ENCODE results near the gene SUFU. TPM values are rescaled to one million over a fixed set of nuclear protein-coding genes. Genes with fewer than 3 reads are reported as not detected.
A peak's percentile ranks its signal among the peaks of the same experiment; 100 is the strongest.
"Not testable (repeated sequence)": the region's sequence is repeated elsewhere in the genome, so short reads cannot be mapped to it uniquely, and the experiment has no call there.

Gene SUFU
- polyA plus RNA-seq, 10 donors: 11.0 to 18.5 (median 14.5) TPM

DNA sequence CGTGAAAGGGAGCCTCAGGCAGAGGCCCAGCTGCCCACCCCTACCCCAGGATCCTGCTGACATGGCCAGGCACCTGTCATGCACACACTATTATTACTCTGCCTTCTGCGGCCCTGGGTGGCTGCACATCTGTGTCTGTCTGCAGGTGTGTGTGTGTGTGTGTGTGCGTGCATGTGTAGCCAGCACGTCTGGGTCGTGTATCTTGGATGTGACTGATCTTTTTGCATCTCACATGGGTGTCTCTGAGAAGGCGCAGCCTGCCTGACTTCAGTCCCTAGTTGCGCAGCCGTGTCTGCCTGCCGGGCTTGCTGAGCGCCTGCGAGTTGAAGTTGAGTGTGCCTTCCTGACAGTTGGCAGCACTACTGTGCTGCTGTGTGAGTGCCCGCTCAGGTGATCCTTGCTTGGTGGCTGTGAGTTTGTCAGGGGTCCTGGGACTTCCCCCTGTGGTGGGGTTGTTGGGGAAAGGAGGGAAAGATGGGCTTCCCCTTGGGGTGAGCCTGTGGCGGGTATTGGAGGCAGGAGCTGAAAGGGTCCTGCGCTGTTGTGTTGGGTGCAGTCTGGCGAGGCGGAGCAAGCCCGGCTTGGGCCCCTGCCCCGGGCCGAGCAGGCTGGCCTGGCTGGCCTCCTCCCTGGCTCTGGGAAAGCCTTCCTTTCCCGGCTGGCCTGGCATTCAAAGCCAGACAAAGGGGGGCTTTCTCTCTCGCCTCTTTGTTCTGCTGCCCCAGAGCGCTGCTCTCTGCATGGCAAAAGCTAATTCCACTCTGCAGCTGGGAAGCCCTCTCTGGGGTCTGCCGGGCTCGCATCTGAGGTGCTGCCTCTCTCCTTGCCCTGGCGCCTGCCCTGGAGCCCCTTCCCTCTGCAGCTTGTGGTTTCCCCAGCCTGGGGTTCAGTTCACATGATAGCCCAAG is 145.4 kb downstream of the SUFU start:
- no peak for DNase-seq

DNA sequence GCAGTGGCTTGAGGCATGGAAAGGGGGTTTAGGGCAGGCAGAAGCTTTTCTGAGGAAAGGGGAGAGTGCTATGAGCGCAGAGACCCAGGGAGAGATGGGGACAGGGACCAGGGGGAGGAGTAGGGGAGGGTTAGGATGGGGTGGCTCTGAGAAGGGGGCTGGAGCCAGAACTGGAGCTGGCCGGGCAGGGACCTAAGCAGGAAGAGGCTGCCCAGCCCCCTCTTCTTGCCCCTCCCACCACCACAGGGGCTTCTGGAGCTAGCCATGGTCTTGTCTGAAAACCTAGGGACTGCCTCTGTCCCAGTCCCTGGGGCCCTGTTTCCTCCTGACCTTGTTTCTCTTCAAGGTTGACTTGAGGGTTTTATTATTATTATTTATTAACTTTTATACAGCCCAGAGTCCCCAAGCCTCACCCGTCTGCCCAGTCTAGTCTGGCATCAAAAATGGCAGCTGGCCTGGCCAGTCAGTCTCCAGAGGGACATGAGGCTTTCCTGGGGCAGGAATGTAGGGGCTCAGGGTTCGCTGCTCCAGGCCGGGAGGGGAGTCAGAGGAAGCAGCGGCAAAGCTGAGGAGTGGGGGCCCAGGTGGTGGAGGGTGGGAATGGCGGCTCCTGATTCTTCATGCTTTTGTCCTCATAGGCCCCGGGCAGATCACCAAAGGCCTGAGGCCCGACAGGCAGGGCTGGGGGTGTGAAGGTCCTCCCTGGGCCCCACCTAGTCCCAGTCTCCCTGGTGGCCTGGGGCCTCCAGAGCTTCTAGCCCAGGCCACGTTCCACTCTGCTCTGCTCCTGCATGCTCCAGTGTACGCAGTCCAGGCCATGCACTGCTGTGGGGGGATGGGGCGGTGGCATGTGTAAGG is 146.3 kb downstream of the SUFU start:
- DNase-seq: no peak

DNA sequence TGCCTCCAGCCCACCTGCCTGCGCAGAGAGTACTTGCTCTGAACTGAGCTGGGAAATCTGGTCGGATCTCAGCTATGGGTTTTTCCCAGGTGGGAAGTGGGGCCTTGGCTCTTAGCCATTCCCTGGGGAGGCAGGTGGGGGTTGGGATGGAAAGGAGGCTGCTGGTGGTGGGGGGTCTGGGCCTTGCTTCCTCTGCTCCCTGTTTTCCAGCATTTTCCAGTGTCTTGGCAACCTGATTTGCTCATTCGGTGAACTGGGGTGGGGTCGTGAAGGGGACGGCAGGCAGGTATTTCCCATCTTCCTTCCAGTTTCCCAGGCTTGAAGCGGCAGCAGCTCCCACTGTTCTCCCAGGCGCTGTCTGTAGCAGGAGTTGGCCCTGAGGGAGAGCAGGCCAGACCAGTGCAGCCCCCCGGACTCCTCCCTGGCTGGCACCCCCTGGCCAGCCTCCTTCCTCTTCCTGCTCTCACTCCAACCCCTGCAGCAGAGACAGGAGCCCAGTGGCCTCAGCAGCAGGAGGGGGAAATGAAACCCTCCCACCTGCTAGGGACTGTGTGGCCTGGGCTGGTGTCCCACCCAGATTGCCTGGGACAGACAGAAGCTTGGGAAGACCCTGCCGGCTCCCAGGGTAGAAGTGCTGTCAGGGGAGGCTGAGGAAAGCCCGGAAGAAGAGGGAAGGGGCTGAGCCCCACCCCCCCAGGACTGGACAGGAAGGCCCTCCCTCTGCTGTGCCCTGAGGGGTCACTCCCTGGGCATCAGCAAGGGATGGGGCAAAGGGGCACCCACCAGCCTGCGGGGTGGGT is 147.1 kb downstream of the SUFU start:
- DNase-seq: no peak

DNA sequence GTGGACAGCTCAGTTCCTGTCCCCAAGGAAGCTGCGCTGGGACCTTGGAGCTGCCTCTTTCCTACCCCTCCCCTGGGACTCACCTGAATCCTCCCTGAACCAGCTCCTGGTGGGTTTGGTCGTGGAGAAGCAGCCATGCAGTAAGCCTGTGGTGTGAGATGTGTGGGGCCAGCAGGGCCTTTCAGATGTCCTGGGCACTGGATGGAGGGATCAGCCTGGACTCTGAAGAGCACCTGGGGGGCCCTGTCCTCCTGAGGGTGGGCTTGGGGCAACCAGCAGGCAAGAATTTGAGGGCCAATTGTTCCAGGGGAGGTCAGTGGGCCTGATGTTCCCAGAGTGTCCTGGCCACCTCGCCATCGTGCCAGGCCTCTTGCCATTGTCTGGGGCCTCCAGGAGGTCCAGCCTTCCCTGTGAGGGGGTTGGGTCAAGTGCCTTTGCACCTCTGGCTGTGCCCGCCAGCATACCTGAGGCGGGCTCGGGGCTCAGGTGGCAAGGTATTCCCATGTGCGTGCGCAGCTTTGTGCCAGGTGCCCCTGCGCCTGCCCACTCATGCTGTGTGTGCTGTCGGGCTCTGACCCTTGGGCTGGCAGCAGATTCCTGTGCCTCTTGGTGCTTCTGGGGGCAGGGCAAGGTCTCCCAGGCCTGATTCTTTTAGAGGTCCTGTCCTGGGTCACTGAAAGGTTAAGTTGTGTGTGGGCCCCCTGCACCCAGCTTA is 147.8 kb downstream of the SUFU start:
- DNase-seq: no peak

DNA sequence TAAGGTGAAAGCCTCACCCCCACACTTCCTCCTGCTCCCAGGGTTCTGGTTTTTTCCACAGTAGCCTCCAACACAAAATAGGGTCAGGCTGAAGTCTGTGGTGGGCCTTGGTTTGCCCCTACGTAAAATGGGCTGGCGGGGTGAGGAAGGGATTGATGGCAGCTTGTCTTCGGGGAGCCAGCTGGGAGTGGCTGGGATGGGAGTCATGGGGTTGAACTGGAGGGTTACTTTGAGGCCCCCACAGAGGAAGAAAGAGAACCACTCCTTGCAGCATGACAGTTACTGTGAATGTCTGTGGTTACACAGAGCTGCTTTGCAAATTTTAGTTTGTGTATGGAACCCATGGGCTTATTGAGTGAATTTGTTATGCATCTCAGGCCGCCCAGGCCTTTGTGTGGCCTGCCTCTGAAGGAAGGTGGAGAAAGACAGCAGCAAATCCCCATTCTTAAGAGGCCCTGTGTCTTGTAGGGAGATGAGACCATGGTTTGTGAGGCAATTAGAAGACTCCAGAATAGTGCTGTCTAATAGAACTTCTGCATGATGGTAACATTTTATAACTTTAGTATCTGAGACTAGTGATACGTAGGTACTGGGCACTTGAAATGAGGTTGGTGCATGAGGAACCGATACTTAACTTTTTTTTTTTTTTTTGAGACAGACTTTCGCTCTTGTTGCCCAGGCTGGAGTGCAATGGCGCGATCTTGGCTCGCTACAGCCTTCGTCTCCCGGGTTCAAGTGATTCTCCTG is 148.6 kb downstream of the SUFU start:
- no peak for DNase-seq

DNA sequence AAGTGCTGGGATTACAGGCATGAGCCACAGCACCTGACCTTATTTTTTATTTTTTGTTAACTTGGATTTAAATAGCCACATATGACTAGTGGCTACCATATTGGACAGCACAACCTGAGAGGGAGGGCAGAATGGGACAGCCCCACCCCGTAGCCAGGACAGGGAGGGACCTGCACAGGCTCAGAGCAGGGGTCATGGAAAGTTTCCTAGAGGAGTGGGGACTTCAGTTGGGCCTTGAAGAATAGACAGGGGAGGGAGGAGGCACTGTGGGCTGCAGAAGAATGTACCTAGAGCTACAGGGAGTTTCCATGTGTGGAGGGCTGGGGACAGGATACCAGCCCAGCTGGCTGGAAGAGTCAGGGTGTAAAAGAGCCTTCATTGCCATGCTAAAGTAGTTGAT is 149.3 kb downstream of the SUFU start:
- DNase-seq: no peak

DNA sequence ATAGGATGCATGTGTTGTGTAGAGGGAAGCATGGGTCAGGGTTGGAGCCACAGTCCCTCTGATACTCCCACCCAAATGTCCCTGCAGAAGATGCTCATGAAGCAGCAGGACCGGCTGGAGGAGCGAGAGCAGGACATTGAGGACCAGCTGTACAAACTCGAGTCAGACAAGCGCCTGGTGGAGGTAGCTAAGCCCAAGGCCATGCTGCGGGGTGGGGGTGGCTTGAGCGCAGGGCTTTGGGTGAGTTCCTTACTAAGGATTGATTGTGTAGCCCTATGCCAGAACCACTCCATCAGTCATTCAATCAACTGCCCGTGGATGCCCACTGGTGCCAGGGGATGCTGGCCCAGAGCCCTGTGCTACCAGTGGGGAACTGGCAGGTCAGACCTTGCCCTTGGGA is 150.8 kb downstream of the SUFU start:
- DNase-seq: no peak

DNA sequence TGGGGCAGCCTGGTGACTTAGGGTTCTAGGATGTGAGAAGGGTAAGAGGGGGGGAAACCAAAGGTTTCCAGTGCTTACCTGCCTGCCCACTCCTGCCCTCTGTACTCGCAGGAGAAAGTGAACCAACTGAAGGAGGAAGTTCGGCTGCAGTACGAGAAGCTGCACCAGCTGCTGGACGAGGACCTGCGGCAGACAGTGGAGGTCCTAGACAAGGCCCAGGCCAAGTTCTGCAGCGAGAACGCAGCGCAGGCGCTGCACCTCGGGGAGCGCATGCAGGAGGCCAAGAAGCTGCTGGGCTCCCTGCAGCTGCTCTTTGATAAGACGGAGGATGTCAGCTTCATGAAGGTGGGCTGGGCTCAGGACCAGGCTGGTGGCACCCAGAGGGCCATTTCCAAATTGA is 151.2 kb downstream of the SUFU start:
- no peak for DNase-seq

DNA sequence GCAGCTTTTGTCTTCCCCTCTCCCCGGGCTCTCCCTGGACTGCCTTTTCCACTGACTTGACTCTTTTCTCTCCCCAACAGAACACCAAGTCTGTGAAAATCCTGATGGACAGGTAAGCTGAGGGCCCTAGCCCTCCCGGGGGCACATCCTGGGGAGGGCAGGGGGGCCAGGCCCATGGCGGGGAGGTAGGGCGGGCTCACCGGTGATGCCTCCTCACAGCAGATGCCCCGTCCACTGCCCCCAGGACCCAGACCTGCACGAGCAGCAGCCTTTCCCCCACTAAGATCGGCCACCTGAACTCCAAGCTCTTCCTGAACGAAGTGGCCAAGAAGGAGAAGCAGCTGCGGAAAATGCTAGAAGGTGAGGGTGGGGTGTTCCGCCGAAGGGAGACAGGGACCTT is 152.3 kb downstream of the SUFU start:
- no peak for DNase-seq

DNA sequence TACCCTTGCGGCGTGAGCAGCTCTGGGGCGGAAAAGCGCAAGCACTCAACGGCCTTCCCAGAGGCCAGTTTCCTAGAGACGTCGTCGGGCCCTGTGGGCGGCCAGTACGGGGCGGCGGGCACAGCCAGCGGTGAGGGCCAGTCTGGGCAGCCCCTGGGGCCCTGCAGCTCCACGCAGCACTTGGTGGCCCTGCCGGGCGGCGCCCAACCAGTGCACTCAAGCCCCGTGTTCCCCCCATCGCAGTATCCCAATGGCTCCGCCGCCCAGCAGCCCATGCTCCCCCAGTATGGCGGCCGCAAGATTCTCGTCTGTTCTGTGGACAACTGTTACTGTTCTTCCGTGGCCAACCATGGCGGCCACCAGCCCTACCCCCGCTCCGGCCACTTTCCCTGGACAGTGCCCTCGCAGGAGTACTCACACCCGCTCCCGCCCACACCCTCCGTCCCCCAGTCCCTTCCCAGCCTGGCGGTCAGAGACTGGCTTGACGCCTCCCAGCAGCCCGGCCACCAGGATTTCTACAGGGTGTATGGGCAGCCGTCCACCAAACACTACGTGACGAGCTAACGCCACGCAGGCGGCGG is 153.1 kb downstream of the SUFU start:
- DNase-seq: no peak

DNA sequence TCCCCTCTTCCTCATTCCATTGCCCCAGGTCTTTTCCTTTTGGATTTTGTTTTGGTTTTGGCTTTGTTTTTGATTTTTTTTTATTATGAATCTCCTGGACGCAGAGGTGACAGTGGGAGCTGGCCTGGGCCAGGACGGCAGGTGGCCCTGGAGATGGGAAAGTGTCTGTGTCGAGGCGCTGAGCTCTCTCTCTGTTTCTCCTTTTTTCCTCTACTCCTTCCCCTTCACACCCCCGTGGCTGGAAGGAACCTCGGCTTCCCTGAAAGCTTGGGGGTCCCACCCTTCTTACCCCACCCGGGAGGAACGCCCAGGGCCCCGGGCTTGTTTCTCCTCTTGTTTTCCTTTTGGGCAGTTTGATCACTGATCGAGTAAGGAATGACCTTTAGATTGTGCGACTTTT is 153.7 kb downstream of the SUFU start:
- no peak for DNase-seq

DNA sequence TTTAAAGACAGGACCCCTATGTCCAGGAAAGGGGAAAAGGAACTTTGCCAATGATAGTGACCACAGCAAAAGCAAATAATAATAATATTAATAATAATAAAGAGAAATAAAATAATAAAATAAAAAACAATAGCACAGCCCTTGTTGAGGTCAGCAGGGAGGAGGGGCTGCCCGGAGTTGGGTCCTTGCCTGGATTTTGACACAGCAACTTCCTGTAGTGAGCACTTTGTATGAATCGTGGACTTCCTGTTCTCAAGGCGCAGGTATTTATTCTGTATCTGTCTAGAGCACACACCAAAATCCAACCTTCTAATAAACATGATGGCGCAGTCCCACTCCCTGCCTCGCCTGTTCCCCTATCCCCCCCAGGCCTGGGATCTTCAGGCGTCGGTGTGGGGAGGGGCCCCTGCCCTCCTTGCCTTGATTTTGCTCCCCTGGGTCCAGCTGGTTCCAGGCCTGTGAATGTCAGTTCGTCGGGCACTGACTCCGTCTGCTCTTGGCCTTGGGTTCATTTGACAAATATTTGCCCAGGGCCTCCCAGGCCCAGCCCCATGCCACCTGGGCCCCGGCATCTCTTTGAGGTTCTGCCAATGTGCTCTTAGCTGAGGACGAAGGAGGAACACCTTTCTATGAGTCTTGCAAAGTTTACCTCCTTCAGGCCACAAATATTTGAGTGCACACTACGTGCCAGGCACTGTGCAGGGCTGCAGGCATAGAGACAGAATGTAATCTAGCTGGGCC is 154.4 kb downstream of the SUFU start:
- DNase-seq: peak in 1 of 3 donors; percentile 34

DNA sequence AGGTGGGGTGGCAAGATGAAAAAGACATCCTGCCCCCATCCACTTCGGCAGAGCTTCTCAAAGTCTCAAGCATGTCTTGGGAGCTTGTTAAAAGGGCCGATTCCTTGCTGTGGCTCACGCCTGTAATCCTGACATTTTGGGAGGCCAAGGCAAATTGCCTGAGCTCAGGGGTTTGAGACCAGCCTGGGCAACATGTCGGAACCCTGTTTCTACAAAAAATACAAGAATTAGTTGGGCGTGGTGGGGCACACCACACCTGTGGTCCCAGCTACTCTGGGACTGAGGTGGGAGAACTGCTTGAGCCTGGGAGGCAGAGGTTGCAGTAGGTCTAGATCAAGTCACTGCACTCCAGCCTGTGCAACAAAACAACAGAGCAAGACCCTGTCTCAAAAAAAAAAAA is 155.0 kb downstream of the SUFU start:
- no peak for DNase-seq

DNA sequence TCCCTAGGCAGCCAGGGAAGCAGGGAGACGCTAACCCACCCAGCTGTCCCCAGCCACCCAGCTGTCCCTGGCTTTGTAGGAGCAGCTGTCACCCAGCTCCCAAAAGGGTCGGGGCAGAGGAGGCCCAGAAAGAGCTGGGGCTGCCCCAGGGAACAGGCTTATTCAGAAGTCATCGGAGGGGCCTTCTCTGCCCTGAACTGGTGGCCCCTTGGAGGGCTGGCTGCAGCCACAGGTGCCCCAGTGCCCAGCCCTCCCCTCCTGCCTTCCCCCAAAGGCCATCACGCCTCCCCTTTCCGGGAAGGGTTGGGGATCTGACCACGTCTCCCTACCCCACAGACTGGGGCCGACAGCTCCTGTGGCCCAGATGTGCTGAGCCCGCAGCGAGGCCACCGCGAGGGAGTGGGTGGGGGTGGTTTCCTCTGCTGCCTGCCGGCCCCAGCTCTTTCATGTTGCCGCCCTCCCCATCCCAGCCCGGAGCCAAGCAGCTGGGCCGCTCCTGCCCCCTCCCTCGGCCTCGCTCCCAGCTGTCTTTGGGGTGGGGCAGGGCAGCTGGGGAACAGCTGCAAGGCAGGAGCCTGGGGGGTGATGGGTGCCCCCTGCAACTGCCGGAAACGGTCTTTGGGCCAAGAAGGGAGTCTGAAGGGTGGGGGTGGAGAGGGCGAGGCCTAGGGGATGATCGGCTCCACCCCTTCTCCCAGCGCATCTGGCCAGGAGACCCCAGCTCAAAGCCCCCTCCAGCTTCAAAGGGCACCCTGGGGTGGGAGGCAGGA is 157.3 kb downstream of the SUFU start:
- peak; percentile 67 to 90 (median 78) for DNase-seq

DNA sequence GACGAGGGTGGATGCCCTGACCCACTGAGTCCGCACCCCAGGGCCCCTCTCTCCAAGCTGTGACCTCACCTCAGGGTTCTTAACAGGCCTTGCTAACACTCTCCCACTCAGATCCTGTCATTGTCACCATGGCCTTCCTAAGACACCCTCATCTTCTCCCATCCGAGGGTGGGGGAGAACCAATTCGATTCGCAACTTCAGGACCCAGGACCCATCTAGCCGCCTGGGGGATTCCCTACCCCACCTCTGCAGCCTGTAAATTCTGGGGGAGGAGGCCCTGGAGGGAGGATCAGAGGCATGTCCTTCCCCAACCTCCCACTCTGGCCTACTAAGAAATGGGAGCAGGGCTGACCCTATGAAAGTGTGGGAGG is 157.9 kb downstream of the SUFU start:
- DNase-seq: no peak

DNA sequence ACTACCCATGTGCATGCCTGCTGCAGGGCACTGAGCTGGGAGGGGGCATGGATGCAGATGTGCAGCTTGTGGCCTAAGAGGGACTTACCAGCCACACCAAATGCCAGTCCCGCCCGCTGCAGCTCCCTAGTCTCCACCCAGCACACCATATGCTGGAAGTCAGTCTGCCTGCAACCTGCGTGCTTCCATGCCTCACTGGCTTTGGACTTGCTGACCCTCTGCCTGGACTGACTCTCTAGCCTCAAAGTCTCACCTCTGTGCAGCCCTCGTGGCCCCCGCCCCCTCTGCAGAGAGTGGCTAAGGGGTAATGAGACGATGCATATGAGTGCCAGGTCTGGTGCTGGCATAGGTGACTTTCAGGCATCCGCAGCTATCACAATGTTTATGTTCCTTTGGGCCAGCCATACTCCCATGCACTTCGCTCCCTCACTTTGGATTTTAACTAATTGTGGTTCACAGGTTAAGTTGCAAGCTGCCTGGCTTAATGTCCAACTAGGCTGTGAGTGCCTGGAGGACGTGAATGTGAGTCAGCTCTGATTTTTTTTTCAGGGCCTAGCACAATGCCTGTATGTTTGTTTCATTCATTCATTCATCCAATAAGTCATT is 162.2 kb downstream of the SUFU start:
- no peak for DNase-seq

DNA sequence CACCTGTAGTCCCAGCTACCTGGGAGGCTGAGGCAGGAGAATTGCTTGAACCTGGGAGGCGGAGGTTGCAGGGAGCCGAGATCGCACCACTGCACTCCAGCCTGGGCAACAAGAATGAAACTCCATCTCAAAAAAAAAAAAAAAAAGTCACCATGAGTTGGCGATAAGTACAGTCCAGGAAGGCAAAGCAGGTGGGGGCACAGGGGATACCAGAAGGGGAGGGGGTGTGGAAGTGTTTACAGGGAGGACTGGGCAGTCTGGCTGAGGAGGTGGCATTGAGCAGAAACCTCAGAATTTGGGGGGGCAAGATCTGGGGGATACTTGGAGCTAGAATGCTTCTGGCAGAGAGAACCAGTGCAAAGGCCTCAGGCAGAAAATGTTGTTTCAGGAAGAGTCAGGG is 163.6 kb downstream of the SUFU start:
- DNase-seq: not testable (repeated sequence)
